GM12872 (cell line): ENCODE measurements around the gene QPCTL.

ENCODE experiments used
- TF ChIP-seq, protein P1 (sequence below): IDR thresholded peaks from 3 replicates; pipeline ENCODE4 v1.5.1; 2011; ENCODE audit warnings: low read depth, mild to moderate bottlenecking, low read length, moderate library complexity; ENCODE audit not compliant: insufficient read depth

Gene QPCTL

DNA sequence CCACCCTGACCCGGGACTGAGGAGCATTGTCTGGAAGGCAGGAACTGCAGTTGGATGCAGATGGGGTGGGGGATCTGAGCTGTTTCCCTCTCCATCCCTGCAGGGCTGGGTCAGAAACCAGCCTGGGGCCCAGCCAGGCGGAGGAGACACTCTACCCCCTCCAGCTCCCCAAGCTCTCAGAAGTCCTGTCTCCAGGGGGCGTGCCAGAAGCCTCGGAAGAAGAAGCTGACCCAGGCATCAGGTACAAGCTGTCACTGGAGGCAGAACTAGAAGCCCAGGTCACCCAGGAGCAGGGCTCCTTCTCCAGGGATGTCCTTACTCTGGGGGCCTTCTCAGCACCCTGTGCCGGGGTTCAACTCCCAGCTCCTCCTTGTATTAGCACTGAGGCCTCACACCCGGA, 61.1 kb downstream of the QPCTL start:
- TF ChIP-seq, protein P1, sequence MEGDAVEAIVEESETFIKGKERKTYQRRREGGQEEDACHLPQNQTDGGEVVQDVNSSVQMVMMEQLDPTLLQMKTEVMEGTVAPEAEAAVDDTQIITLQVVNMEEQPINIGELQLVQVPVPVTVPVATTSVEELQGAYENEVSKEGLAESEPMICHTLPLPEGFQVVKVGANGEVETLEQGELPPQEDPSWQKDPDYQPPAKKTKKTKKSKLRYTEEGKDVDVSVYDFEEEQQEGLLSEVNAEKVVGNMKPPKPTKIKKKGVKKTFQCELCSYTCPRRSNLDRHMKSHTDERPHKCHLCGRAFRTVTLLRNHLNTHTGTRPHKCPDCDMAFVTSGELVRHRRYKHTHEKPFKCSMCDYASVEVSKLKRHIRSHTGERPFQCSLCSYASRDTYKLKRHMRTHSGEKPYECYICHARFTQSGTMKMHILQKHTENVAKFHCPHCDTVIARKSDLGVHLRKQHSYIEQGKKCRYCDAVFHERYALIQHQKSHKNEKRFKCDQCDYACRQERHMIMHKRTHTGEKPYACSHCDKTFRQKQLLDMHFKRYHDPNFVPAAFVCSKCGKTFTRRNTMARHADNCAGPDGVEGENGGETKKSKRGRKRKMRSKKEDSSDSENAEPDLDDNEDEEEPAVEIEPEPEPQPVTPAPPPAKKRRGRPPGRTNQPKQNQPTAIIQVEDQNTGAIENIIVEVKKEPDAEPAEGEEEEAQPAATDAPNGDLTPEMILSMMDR = no peak
